ENCODE measurements around the gene ANGPTL3. TPM values are rescaled to one million over a fixed set of nuclear protein-coding genes. Genes with fewer than 3 reads are reported as not detected.

ANGPTL3 gene
- total RNA-seq, 1 experiment from 2014 or later, result not detected

GRCh38 chr1:62612770-62613169, 15.4 kb downstream of the ANGPTL3 start:
- no peak for ATAC-seq
- no TSS peak for BruUV-seq (replicated peaks)
- ChIA-PET POLR2A (ENCODE audit: unreplicated experiment) (no interaction called here), CTCF (no interaction called here)
- intact Hi-C loops (cut with micrococcal nuclease), result no loop called here
- H3K36me3 ChIP-seq (ENCODE audit: low read depth, low read length), result 0 out of 2 replicates have a peak, but pooled peaks cover 3% of the 10 kb centered on the region
- H3F3A ChIP-seq (ENCODE audit: low read length, unreplicated experiment), result no peaks in the 10 kb centered on the region
- no peaks in the 10 kb centered on the region for H4K20me1 ChIP-seq (ENCODE audit: low read length)
- H3K9me2 ChIP-seq (replicated peaks; ENCODE audit: low read length), result no peaks in the 10 kb centered on the region
- no peak for TF ChIP-seq EZH2phosphoT487 (IDR thresholded peaks at IDR 0.05; ENCODE audit: borderline replicate concordance, low read length)
- TF ChIP-seq CTCF (conservative IDR thresholded peaks at IDR 0.05; ENCODE audit: low read depth, low read length), result no peak
- no peak for TF ChIP-seq EZH2 (IDR thresholded peaks at IDR 0.05; ENCODE audit: low read length, unreplicated experiment)
- H3K9ac ChIP-seq (ENCODE audit: low read length), result no peak overlapping the region
- H2AFZ ChIP-seq (ENCODE audit: low read length), result no peak overlapping the region
- H3K79me2 ChIP-seq (ENCODE audit: low read length), result no peaks in the 10 kb centered on the region
- H3K9me3 ChIP-seq (ENCODE audit: low read length), result no peaks in the 10 kb centered on the region
- H3K4me2 ChIP-seq (ENCODE audit: low read length), result no peak overlapping the region
- no peaks in the 10 kb centered on the region for H3K27me3 ChIP-seq (ENCODE audit: low read length)
- DNase-seq, result no peak
- no peak overlapping the region for H3K4me3 ChIP-seq (ENCODE audit: low read length)
- no peak overlapping the region for H3K27ac ChIP-seq (ENCODE audit: low read length)
- peaks cover 9% of the 10 kb centered on the region for H3K4me1 ChIP-seq (ENCODE audit: insufficient read depth, low read length)

DNA sequence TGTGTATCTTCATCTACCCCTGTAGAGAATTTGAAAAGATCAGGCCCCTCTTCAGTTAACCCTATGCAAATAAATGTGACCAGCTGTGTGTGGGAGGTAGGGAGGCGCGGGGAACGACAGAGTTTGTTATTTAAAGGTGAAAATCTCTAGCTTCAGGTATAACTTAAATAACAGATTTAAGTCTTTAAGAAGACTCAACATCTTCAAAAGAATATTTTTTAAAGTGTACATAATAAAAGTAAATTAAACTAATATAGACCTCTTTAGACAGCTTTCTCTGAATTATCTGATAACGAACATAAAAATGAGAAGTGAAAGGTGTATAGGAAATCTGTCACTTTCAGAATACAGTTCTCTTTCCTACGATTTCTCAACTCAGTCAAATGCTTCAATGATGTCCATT, 16.0 kb downstream of the ANGPTL3 start:
- CTCF ChIA-PET, result no interaction called here
- H3K4me1 ChIP-seq (ENCODE audit: insufficient read depth, low read length), result peaks cover 9% of the 10 kb centered on the region
- BruUV-seq (replicated peaks), result no TSS peak
- no peak for ATAC-seq
- 0 out of 2 replicates have a peak, but pooled peaks cover 3% of the 10 kb centered on the region for H3K36me3 ChIP-seq (ENCODE audit: low read depth, low read length)
- no peak overlapping the region for H3K27ac ChIP-seq (ENCODE audit: low read length)
- no peak overlapping the region for H3K4me3 ChIP-seq (ENCODE audit: low read length)
- H3K9ac ChIP-seq (ENCODE audit: low read length), result no peak overlapping the region
- POLR2A ChIA-PET (ENCODE audit: unreplicated experiment), result interaction anchor here (0.5 kb wide), 1 partner anchor 1292 kb away, joined by 3 read pairs; no protein-coding TSS in a partner anchor
- H3K4me2 ChIP-seq (ENCODE audit: low read length), result no peak overlapping the region
- H3K79me2 ChIP-seq (ENCODE audit: low read length), result no peaks in the 10 kb centered on the region
- no peak overlapping the region for H2AFZ ChIP-seq (ENCODE audit: low read length)
- H3K27me3 ChIP-seq (ENCODE audit: low read length), result no peaks in the 10 kb centered on the region
- intact Hi-C loops (cut with micrococcal nuclease), result no loop called here
- no peaks in the 10 kb centered on the region for H3K9me3 ChIP-seq (ENCODE audit: low read length)
- no peaks in the 10 kb centered on the region for H3K9me2 ChIP-seq (replicated peaks; ENCODE audit: low read length)
- DNase-seq, result no peak
- no peaks in the 10 kb centered on the region for H4K20me1 ChIP-seq (ENCODE audit: low read length)
- H3F3A ChIP-seq (ENCODE audit: low read length, unreplicated experiment), result no peaks in the 10 kb centered on the region
- TF ChIP-seq CTCF (conservative IDR thresholded peaks at IDR 0.05; ENCODE audit: low read depth, low read length) (no peak), EZH2 (IDR thresholded peaks at IDR 0.05; ENCODE audit: low read length, unreplicated experiment) (no peak), EZH2phosphoT487 (IDR thresholded peaks at IDR 0.05; ENCODE audit: borderline replicate concordance, low read length) (no peak)

DNA sequence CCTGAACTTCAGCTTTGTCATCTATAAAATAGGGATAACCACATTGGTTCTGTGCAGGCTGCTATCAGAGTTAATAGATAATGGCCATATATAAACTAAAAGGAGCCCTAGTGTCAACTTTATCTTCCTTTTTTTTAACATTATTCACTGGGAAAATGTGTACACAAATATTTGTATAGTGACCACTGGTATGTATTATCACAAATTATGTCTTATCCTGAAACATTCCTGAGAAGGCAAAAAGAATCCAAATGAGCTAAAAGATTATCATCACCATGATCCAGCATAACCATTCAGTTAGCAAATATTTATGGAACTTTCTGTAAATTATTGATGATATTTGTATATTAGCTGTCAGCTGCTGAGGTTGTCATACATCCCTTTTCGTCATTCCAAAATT, 16.6 kb downstream of the ANGPTL3 start:
- DNase-seq (peak; percentile 33), ATAC-seq (peak; percentile 62)
- Histone ChIP-seq H3K9me3 (ENCODE audit: low read length) (no peaks in the 10 kb centered on the region), H3K4me3 (ENCODE audit: low read length) (no peak overlapping the region), H3K27me3 (ENCODE audit: low read length) (no peaks in the 10 kb centered on the region), H3F3A (ENCODE audit: low read length, unreplicated experiment) (no peaks in the 10 kb centered on the region), H3K9ac (ENCODE audit: low read length) (no peak overlapping the region), H3K36me3 (ENCODE audit: low read depth, low read length) (0 out of 2 replicates have a peak, but pooled peaks cover 3% of the 10 kb centered on the region), H3K79me2 (ENCODE audit: low read length) (no peaks in the 10 kb centered on the region), H3K27ac (ENCODE audit: low read length) (no peak overlapping the region), H2AFZ (ENCODE audit: low read length) (no peak overlapping the region), H3K4me2 (ENCODE audit: low read length) (0 out of 2 replicates have a peak overlapping the region, but pooled peaks have one; percentile 3), H4K20me1 (ENCODE audit: low read length) (no peaks in the 10 kb centered on the region), H3K9me2 (replicated peaks; ENCODE audit: low read length) (no peaks in the 10 kb centered on the region), H3K4me1 (ENCODE audit: insufficient read depth, low read length) (peaks cover 9% of the 10 kb centered on the region)
- BruUV-seq (replicated peaks), result no TSS peak
- ChIA-PET CTCF (no interaction called here), POLR2A (ENCODE audit: unreplicated experiment) (interaction anchor here (0.5 to 0.6 kb wide), 2 partner anchors 110 to 1293 kb away, joined by 3 to 19 read pairs; no protein-coding TSS in a partner anchor)
- TF ChIP-seq EZH2phosphoT487 (IDR thresholded peaks at IDR 0.05; ENCODE audit: borderline replicate concordance, low read length), result no peak
- no peak for TF ChIP-seq EZH2 (IDR thresholded peaks at IDR 0.05; ENCODE audit: low read length, unreplicated experiment)
- TF ChIP-seq CTCF (conservative IDR thresholded peaks at IDR 0.05; ENCODE audit: low read depth, low read length), result no peak
- intact Hi-C loops (cut with micrococcal nuclease), result no loop called here
